ENCODE data around the gene ATXN10. TPM values are rescaled to one million over a fixed set of nuclear protein-coding genes. Genes with fewer than 3 reads are reported as not detected.

Gene ATXN10
- total and polyA plus RNA-seq, 2 of the 13 experiments (the other 11 are each of a cell fraction or from before 2014, with no cell fraction given), result 60.1 to 194 TPM

- TF ChIP-seq ZNF318 (CRISPR knock-in tag; IDR thresholded peaks at IDR 0.05) (no peak), ZNF7 (CRISPR knock-in tag; IDR thresholded peaks at IDR 0.05) (no peak), ZBTB38 (CRISPR knock-in tag; IDR thresholded peaks at IDR 0.05) (no peak), SP2 (CRISPR knock-in tag; IDR thresholded peaks at IDR 0.05) (no peak), ZMAT3 (CRISPR knock-in tag; conservative IDR thresholded peaks at IDR 0.05) (no peak), ARHGAP35 (CRISPR knock-in tag; IDR thresholded peaks at IDR 0.05; ENCODE audit: borderline replicate concordance) (no peak), ZFP36L2 (CRISPR knock-in tag; IDR thresholded peaks at IDR 0.05) (no peak), ZXDC (CRISPR knock-in tag; IDR thresholded peaks at IDR 0.05) (no peak), RBM39 (IDR thresholded peaks at IDR 0.05; ENCODE audit: low read depth, low read length, poor library complexity, severe bottlenecking) (no peak), GZF1 (CRISPR knock-in tag; IDR thresholded peaks at IDR 0.05) (no peak)
These were observed 127.7 kb downstream of the ATXN10 start (continued) for GRCh38 chr22:45799291-45799690.

Measured in HepG2 (cell line).